ENCODE measurements around the gene SSR3.

- TF ChIP-seq CTCF (IDR thresholded peaks at IDR 0.05) (no peak), ZFX (IDR thresholded peaks at IDR 0.05; ENCODE audit: borderline replicate concordance) (no peak)
Observed at GRCh38 chr3:156516961-156517360, 38.0 kb downstream of the SSR3 start.
